Stomach smooth muscle (tissue), 2 donors: ENCODE measurements around the gene GRB7.
"Not testable (repeated sequence)": the region's sequence is repeated elsewhere in the genome, so short reads cannot be mapped to it uniquely, and the experiment has no call there.

Source experiments
- H3K27ac ChIP-seq: one replicate; pipeline ENCODE4 v1.7.0; 2013; ENCODE audit warnings: mild to moderate bottlenecking, low read length, inconsistent platforms
- H3K27me3 ChIP-seq, 2 donors: one replicate each; pipeline ENCODE4 v1.7.0; 2013; ENCODE audit warnings: low read length in 2 of 2; ENCODE audit not compliant: insufficient read depth in 2 of 2, control insufficient read depth in 1 of 2
- H3K36me3 ChIP-seq, 2 donors: one replicate each; pipeline ENCODE4 v1.7.0; 2013; ENCODE audit warnings: low read length in 2 of 2; ENCODE audit not compliant: control insufficient read depth in 2 of 2, insufficient read depth in 2 of 2
- H3K4me1 ChIP-seq: one replicate; pipeline ENCODE4 v1.7.0; 2013; ENCODE audit warnings: low read length; ENCODE audit not compliant: control insufficient read depth, insufficient read depth
- H3K4me3 ChIP-seq, 2 donors: one replicate each; pipeline ENCODE4 v1.7.0; 2013; ENCODE audit warnings: low read length in 2 of 2
- H3K9ac ChIP-seq, 2 donors: one replicate each; pipeline ENCODE4 v1.7.0; 2013; ENCODE audit warnings: low read length in 2 of 2, mild to moderate bottlenecking in 1 of 2
- H3K9me3 ChIP-seq, 2 donors: one replicate each; pipeline ENCODE4 v1.7.0; 2013; ENCODE audit warnings: low read length in 2 of 2; ENCODE audit not compliant: control insufficient read depth in 2 of 2
- donor health status: healthy.
- donor health status: Pancreatic carcinoma.

The GRB7 gene

DNA sequence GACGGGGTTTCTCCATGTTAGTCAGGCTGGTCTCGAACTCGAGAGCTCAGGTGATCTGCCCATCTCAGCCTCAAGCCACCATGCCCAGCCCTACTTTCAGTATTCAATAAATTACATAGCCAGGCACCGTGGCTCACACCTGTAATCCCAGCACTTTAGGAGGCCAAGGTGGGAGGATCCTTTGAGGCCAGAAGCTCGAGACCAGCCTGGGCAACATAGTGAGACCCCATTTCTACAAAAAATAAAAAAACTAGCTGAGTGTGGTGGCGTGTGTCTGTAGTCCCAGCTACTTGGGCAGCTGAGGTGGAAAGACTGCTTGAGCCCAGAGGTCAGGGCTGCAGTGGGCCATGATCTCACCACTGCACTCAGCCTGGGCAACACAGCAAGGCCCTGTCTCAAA is 15.6 kb upstream of the GRB7 start:
- Histone ChIP-seq H3K27ac (no peak overlapping the region), H3K36me3 (peaks cover 10 to 33% of the 10 kb centered on the region in 2 donors), H3K4me3 (no peak overlapping the region), H3K27me3 (no peaks in the 10 kb centered on the region), H3K9me3 (no peaks in the 10 kb centered on the region), H3K9ac (no peak overlapping the region), H3K4me1 (no peaks in the 10 kb centered on the region)

GRCh38 chr17:39722965-39723848 is 14.5 kb upstream of the GRB7 start:
- Histone ChIP-seq H3K27ac (no peak overlapping the region), H3K9me3 (no peaks in the 10 kb centered on the region), H3K27me3 (no peaks in the 10 kb centered on the region), H3K9ac (no peak overlapping the region), H3K4me1 (no peaks in the 10 kb centered on the region), H3K36me3 (peaks cover 16 to 30% of the 10 kb centered on the region in 2 donors), H3K4me3 (no peak overlapping the region)

- H3K27me3 ChIP-seq: no peaks in the 10 kb centered on the region
- no peak overlapping the region for H3K9ac ChIP-seq
- peaks cover 7% of the 10 kb centered on the region for H3K4me1 ChIP-seq
- H3K9me3 ChIP-seq: no peaks in the 10 kb centered on the region
- no peak overlapping the region for H3K4me3 ChIP-seq
- peaks cover 12 to 23% of the 10 kb centered on the region in 2 donors for H3K36me3 ChIP-seq
- no peak overlapping the region for H3K27ac ChIP-seq
These were observed 13.0 kb upstream of the GRB7 start for GRCh38 chr17:39724731-39725130.

- H3K9me3 ChIP-seq, H3K27me3 ChIP-seq, H3K27ac ChIP-seq, H3K9ac ChIP-seq, H3K4me1 ChIP-seq, H3K4me3 ChIP-seq: not testable (repeated sequence)
- peaks cover 9 to 20% of the 10 kb centered on the region in 2 donors for H3K36me3 ChIP-seq
These were observed 11.8 kb upstream of the GRB7 start for GRCh38 chr17:39725923-39726322.

GRCh38 chr17:39726617-39727016 is 11.1 kb upstream of the GRB7 start:
- Histone ChIP-seq H3K27ac (no peak overlapping the region), H3K9me3 (no peaks in the 10 kb centered on the region), H3K4me3 (no peak overlapping the region), H3K9ac (no peak overlapping the region), H3K27me3 (no peaks in the 10 kb centered on the region), H3K36me3 (peaks cover 9 to 20% of the 10 kb centered on the region in 2 donors), H3K4me1 (peaks cover 10% of the 10 kb centered on the region)

- Histone ChIP-seq H3K27ac (no peak overlapping the region), H3K27me3 (no peaks in the 10 kb centered on the region), H3K9me3 (no peaks in the 10 kb centered on the region), H3K4me1 (peaks cover 10% of the 10 kb centered on the region), H3K4me3 (no peak overlapping the region), H3K9ac (no peak overlapping the region), H3K36me3 (peaks cover 9 to 20% of the 10 kb centered on the region in 2 donors)
These were observed 10.2 kb upstream of the GRB7 start for GRCh38 chr17:39727556-39727955.

DNA sequence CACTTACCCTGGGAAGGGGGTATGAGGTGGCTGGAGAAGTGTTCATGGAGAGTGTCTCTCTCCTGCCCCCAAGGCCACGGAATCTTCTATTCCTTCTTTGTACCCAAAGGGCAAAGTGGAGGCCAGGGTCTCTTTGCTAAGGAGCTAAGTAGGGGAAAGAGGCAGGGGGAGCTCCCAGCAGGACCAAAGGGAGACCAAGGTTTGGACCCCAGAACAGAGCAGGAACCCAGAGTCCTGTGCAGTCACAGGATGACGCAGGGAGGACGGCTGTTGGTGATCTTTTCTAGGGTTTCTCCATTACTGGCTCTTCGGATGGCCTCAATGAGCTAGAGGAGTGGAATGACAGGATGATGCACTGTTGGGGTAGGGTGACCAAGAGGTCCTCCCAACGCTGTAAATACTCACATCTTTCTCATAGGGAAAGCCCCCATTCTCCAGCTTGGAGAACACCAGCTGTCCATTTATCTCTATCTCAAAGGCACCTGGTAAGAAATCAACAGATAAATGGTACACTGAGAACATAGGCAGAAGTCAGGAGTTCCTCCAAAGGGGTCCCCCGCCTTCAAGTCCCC is 8.4 kb upstream of the GRB7 start:
- Histone ChIP-seq H3K27me3 (no peaks in the 10 kb centered on the region), H3K36me3 (peaks cover 9 to 18% of the 10 kb centered on the region in 2 donors), H3K27ac (peak overlapping the region; percentile 67), H3K4me1 (peaks cover 10% of the 10 kb centered on the region), H3K9me3 (no peaks in the 10 kb centered on the region), H3K4me3 (peak overlapping the region; percentile 77 to 89), H3K9ac (peak overlapping the region; percentile 79 to 80)

DNA sequence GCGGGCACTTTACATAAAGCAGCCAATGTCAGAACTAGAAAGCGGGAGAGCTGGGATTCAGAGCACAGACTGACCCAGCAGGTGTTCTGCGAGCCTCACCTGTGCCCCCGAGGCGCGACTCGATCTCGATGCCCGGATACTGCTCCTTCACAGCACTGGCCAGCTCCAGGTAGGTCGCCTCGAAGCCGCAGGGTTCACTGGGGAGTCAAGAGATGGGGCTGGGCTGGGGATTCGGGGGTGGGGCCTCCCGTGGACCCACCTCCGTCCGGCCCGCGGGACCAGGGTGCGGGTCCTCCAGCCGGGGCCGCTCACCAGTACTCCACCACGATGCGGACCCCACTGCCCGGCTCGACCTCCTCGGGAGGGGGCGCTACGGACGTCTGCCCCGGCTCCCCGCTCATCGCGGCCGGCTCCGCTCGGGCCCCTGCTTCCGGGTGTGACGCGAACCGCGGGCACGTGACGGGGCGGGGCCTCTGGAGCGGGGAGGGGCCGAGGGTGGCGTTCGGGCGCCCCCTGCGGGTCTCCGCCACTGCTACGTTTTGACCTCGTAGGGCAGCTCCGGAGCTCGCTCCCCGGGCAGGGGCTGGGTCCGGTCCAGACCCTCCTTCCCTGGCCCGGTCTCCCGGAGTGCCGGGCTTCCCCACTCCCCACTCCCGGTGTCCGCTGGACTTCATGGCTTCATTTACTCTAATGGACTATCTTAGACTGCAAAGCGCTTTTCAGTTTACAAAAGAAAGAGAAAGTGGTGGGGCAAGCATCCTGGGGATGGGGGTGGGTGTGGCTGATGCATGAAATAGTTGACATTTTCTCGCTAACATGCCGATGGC is 7.4 kb upstream of the GRB7 start, which contains the start of gene MIEN1:
Gene MIEN1 (minus strand): TSS at position 438 of the 827 bp plus-strand sequence. CDS start 37 bp downstream, at position 401.
- Histone ChIP-seq H3K9me3 (no peaks in the 10 kb centered on the region), H3K4me1 (peaks cover 10% of the 10 kb centered on the region), H3K9ac (peak within 1 kb of the TSS; percentile 79 to 80), H3K36me3 (peaks cover 9 to 11% of the 10 kb centered on the region in 2 donors), H3K4me3 (peak within 1 kb of the TSS; percentile 77 to 89), H3K27me3 (no peaks in the 10 kb centered on the region), H3K27ac (peak within 1 kb of the TSS; percentile 67)

DNA sequence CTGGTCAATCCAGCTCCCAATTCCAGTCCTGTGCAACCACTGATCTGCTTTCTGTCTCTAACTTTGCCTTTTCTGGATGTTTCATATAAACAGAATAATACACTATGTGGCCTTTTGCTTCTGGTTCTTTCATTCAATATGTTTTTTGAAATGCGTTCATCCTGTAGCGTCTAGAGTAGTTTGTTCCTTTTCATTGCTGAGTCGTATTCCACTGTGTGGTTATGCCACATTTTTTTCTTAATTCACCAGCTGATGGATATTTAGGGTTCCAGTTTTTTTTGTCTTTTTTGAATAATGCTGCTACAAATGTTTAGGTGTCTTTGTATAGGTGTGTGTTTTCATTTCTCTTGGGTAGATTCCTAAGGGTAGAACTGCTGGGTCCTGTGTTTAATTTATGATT is 5.2 kb upstream of the GRB7 start:
- Histone ChIP-seq H3K4me1 (peaks cover 12% of the 10 kb centered on the region), H3K27ac (no peak overlapping the region), H3K9ac (no peak overlapping the region), H3K36me3 (peaks cover 4 to 6% of the 10 kb centered on the region in 2 donors), H3K4me3 (no peak overlapping the region), H3K9me3 (no peaks in the 10 kb centered on the region), H3K27me3 (peaks cover 9 to 11% of the 10 kb centered on the region in 2 donors)

GRCh38 chr17:39735882-39736281 is 1.9 kb upstream of the GRB7 start:
- Histone ChIP-seq H3K9me3 (no peaks in the 10 kb centered on the region), H3K4me3 (no peak overlapping the region), H3K27me3 (peaks cover 34 to 38% of the 10 kb centered on the region in 2 donors), H3K4me1 (peaks cover 16% of the 10 kb centered on the region), H3K27ac (no peak overlapping the region), H3K9ac (no peak overlapping the region), H3K36me3 (no peaks in the 10 kb centered on the region)
